Activated naive CD4-positive, alpha-beta T cell treated with anti-CD3 and anti-CD28 coated beads for 36 hours (primary cell): ENCODE data around the gene CIAO3. TPM values are rescaled to one million over a fixed set of nuclear protein-coding genes. Genes with fewer than 3 reads are reported as not detected.
"Not testable (repeated sequence)": the region's sequence is repeated elsewhere in the genome, so short reads cannot be mapped to it uniquely, and the experiment has no call there.

Experiments used
- CTCF ChIA-PET: fragments of 350-600 bp; sonication (Branson Sonifier 250); formaldehyde crosslinking; loops from one replicate; lab custom pipeline; 2021; ENCODE audit warnings: antibody characterized with exemption; lab: Charles Lee
- DNase-seq: peaks from one replicate; pipeline ENCODE4 v3.0.0-alpha.2; 2020
- H3K27ac Mint-ChIP-seq: one replicate; pipeline ENCODE4 v1.8.0; 2021; ENCODE audit warnings: mild to moderate bottlenecking, mixed read lengths
- H3K27me3 Mint-ChIP-seq: one replicate; pipeline ENCODE4 v1.8.0; 2021; ENCODE audit warnings: low read depth, mixed read lengths
- H3K36me3 Mint-ChIP-seq: one replicate; pipeline ENCODE4 v1.8.0; 2021; ENCODE audit warnings: low read depth, mixed read lengths
- H3K4me1 Mint-ChIP-seq: one replicate; pipeline ENCODE4 v1.8.0; 2021; ENCODE audit warnings: low read depth, mixed read lengths
- H3K4me3 Mint-ChIP-seq: one replicate; pipeline ENCODE4 v1.8.0; 2021; ENCODE audit warnings: mild to moderate bottlenecking, moderate library complexity, mixed read lengths
- H3K9me3 Mint-ChIP-seq: one replicate; pipeline ENCODE4 v1.8.0; 2021; ENCODE audit warnings: mixed read lengths
- intact Hi-C: fragments of 100-400 bp; cut with micrococcal nuclease; formaldehyde crosslinking; loops from one replicate; pipeline ENCODE4 v1.15.1; 2023
- total RNA-seq, 2 experiments: library from RNA; stranded (reverse); gene quantifications; one replicate each; pipeline ENCODE4 v1.2.3, GENCODE V29; 2021

CIAO3 gene
- total RNA-seq, 2 experiments from 2014 or later: 32.7 to 34.3 TPM

- H3K4me3 Mint-ChIP-seq: no peak overlapping the region
- no peaks in the 10 kb centered on the region for H3K27me3 Mint-ChIP-seq
- DNase-seq: no peak
- CTCF ChIA-PET: interaction anchor here (0.7 to 6.1 kb wide), 2 partner anchors 70 to 72 kb away, joined by 3 to 55 read pairs; no protein-coding TSS in a partner anchor
- intact Hi-C loops: no loop called here
- no peak overlapping the region for H3K27ac Mint-ChIP-seq
- H3K36me3 Mint-ChIP-seq: peaks cover 5% of the 10 kb centered on the region
- no peaks in the 10 kb centered on the region for H3K9me3 Mint-ChIP-seq
- peaks cover 7% of the 10 kb centered on the region for H3K4me1 Mint-ChIP-seq
Measured at GRCh38 chr16:782766-783403, 42.1 kb upstream of the CIAO3 start.

GRCh38 chr16:782258-782657 is 41.5 kb upstream of the CIAO3 start:
- intact Hi-C loops: no loop called here
- Mint-ChIP-seq H3K36me3 (peaks cover 5% of the 10 kb centered on the region), H3K9me3 (no peaks in the 10 kb centered on the region), H3K27me3 (peaks cover 4% of the 10 kb centered on the region), H3K4me1 (peaks cover 7% of the 10 kb centered on the region), H3K4me3 (no peak overlapping the region), H3K27ac (no peak overlapping the region)
- CTCF ChIA-PET: no interaction called here
- no peak for DNase-seq

- Mint-ChIP-seq H3K36me3 (peaks cover 5% of the 10 kb centered on the region), H3K4me1 (peaks cover 3% of the 10 kb centered on the region), H3K27me3 (peaks cover 4% of the 10 kb centered on the region), H3K9me3 (no peaks in the 10 kb centered on the region), H3K4me3 (no peak overlapping the region), H3K27ac (no peak overlapping the region)
- intact Hi-C loops: no loop called here
- CTCF ChIA-PET: interaction anchor here (1.0 to 1.1 kb wide), 2 partner anchors 15 to 40 kb away, joined by 3 read pairs; no protein-coding TSS in a partner anchor
- no peak for DNase-seq
Measured at GRCh38 chr16:781346-782010, 40.7 kb upstream of the CIAO3 start.

GRCh38 chr16:780296-780695 is 39.5 kb upstream of the CIAO3 start:
- intact Hi-C loops: no loop called here
- no peaks in the 10 kb centered on the region for H3K9me3 Mint-ChIP-seq

GRCh38 chr16:779561-779960 is 38.8 kb upstream of the CIAO3 start:
- no peak for DNase-seq
- H3K4me3 Mint-ChIP-seq: no peak overlapping the region
- peaks cover 4% of the 10 kb centered on the region for H3K27me3 Mint-ChIP-seq
- CTCF ChIA-PET: no interaction called here
- intact Hi-C loops: no loop called here
- H3K4me1 Mint-ChIP-seq: no peaks in the 10 kb centered on the region
- no peak overlapping the region for H3K27ac Mint-ChIP-seq
- no peaks in the 10 kb centered on the region for H3K9me3 Mint-ChIP-seq
- no peaks in the 10 kb centered on the region for H3K36me3 Mint-ChIP-seq

More at GRCh38 chr16:780296-780695, 39.5 kb upstream of the CIAO3 start:
- Mint-ChIP-seq H3K4me3 (no peak overlapping the region), H3K27me3 (peaks cover 4% of the 10 kb centered on the region), H3K36me3 (peaks cover 3% of the 10 kb centered on the region), H3K4me1 (no peaks in the 10 kb centered on the region), H3K27ac (no peak overlapping the region)
- CTCF ChIA-PET: interaction anchor here (0.7 to 1.1 kb wide), 3 partner anchors 14 to 276 kb away, joined by 3 read pairs; no protein-coding TSS in a partner anchor
- DNase-seq: no peak

GRCh38 chr16:778909-779527 is 38.2 kb upstream of the CIAO3 start:
- no peak for DNase-seq
- H3K36me3 Mint-ChIP-seq: no peaks in the 10 kb centered on the region
- intact Hi-C loops: no loop called here
- H3K27ac Mint-ChIP-seq: no peak overlapping the region
- H3K9me3 Mint-ChIP-seq: no peaks in the 10 kb centered on the region
- CTCF ChIA-PET: no interaction called here
- no peaks in the 10 kb centered on the region for H3K4me1 Mint-ChIP-seq
- H3K27me3 Mint-ChIP-seq: peaks cover 4% of the 10 kb centered on the region
- H3K4me3 Mint-ChIP-seq: no peak overlapping the region

GRCh38 chr16:778447-778846 is 37.6 kb upstream of the CIAO3 start:
- Mint-ChIP-seq H3K9me3 (no peaks in the 10 kb centered on the region), H3K27me3 (peaks cover 4% of the 10 kb centered on the region), H3K4me1 (no peaks in the 10 kb centered on the region), H3K36me3 (no peaks in the 10 kb centered on the region), H3K27ac (no peak overlapping the region), H3K4me3 (no peak overlapping the region)
- intact Hi-C loops: no loop called here
- CTCF ChIA-PET: no interaction called here
- no peak for DNase-seq

GRCh38 chr16:777826-778225 is 37.0 kb upstream of the CIAO3 start:
- Mint-ChIP-seq H3K36me3 (no peaks in the 10 kb centered on the region), H3K27me3 (peaks cover 4% of the 10 kb centered on the region), H3K4me3 (no peak overlapping the region), H3K27ac (no peak overlapping the region), H3K4me1 (no peaks in the 10 kb centered on the region), H3K9me3 (no peaks in the 10 kb centered on the region)
- DNase-seq: no peak
- intact Hi-C loops: no loop called here
- CTCF ChIA-PET: no interaction called here

GRCh38 chr16:776824-777223 is 36.0 kb upstream of the CIAO3 start:
- CTCF ChIA-PET: interaction anchor here (0.6 to 1.4 kb wide), 3 partner anchors 8 to 484 kb away, joined by 3 read pairs; no protein-coding TSS in a partner anchor
- Mint-ChIP-seq H3K27ac (no peak overlapping the region), H3K4me1 (no peaks in the 10 kb centered on the region), H3K27me3 (peaks cover 4% of the 10 kb centered on the region), H3K4me3 (no peak overlapping the region), H3K36me3 (no peaks in the 10 kb centered on the region), H3K9me3 (no peaks in the 10 kb centered on the region)
- intact Hi-C loops: no loop called here
- DNase-seq: no peak

GRCh38 chr16:776298-776697 is 35.5 kb upstream of the CIAO3 start:
- H3K36me3 Mint-ChIP-seq, intact Hi-C loops, H3K27ac Mint-ChIP-seq: not testable (repeated sequence)

GRCh38 chr16:775236-775796 is 34.5 kb upstream of the CIAO3 start:
- Mint-ChIP-seq H3K27me3 (peaks cover 10% of the 10 kb centered on the region), H3K9me3 (no peaks in the 10 kb centered on the region), H3K27ac (no peak overlapping the region), H3K4me1 (no peaks in the 10 kb centered on the region), H3K36me3 (no peaks in the 10 kb centered on the region), H3K4me3 (no peak overlapping the region)
- intact Hi-C loops: no loop called here
- DNase-seq: no peak
- CTCF ChIA-PET: no interaction called here

More at GRCh38 chr16:776298-776697, 35.5 kb upstream of the CIAO3 start:
- H3K4me3 Mint-ChIP-seq, DNase-seq, H3K4me1 Mint-ChIP-seq, H3K9me3 Mint-ChIP-seq, H3K27me3 Mint-ChIP-seq: not testable (repeated sequence)
- CTCF ChIA-PET: interaction anchor here (1.0 to 1.4 kb wide), 2 partner anchors 9 to 64 kb away, joined by 3 read pairs; no protein-coding TSS in a partner anchor
